Stimulated activated CD4-positive, alpha-beta T cell treated with anti-CD3 and anti-CD28 coated beads, Interleukin-2, amount 100 ng/mL, for 24 hours (primary cell): ENCODE measurements around the gene PPL.
"Not testable (repeated sequence)": the region's sequence is repeated elsewhere in the genome, so short reads cannot be mapped to it uniquely, and the experiment has no call there.

Experiments used
- DNase-seq, 2 donors: peaks; one replicate each; pipeline ENCODE4 v3.0.0-alpha.2; 2020

The PPL gene, protein sequence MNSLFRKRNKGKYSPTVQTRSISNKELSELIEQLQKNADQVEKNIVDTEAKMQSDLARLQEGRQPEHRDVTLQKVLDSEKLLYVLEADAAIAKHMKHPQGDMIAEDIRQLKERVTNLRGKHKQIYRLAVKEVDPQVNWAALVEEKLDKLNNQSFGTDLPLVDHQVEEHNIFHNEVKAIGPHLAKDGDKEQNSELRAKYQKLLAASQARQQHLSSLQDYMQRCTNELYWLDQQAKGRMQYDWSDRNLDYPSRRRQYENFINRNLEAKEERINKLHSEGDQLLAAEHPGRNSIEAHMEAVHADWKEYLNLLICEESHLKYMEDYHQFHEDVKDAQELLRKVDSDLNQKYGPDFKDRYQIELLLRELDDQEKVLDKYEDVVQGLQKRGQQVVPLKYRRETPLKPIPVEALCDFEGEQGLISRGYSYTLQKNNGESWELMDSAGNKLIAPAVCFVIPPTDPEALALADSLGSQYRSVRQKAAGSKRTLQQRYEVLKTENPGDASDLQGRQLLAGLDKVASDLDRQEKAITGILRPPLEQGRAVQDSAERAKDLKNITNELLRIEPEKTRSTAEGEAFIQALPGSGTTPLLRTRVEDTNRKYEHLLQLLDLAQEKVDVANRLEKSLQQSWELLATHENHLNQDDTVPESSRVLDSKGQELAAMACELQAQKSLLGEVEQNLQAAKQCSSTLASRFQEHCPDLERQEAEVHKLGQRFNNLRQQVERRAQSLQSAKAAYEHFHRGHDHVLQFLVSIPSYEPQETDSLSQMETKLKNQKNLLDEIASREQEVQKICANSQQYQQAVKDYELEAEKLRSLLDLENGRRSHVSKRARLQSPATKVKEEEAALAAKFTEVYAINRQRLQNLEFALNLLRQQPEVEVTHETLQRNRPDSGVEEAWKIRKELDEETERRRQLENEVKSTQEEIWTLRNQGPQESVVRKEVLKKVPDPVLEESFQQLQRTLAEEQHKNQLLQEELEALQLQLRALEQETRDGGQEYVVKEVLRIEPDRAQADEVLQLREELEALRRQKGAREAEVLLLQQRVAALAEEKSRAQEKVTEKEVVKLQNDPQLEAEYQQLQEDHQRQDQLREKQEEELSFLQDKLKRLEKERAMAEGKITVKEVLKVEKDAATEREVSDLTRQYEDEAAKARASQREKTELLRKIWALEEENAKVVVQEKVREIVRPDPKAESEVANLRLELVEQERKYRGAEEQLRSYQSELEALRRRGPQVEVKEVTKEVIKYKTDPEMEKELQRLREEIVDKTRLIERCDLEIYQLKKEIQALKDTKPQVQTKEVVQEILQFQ (N-terminal part only)

DNA sequence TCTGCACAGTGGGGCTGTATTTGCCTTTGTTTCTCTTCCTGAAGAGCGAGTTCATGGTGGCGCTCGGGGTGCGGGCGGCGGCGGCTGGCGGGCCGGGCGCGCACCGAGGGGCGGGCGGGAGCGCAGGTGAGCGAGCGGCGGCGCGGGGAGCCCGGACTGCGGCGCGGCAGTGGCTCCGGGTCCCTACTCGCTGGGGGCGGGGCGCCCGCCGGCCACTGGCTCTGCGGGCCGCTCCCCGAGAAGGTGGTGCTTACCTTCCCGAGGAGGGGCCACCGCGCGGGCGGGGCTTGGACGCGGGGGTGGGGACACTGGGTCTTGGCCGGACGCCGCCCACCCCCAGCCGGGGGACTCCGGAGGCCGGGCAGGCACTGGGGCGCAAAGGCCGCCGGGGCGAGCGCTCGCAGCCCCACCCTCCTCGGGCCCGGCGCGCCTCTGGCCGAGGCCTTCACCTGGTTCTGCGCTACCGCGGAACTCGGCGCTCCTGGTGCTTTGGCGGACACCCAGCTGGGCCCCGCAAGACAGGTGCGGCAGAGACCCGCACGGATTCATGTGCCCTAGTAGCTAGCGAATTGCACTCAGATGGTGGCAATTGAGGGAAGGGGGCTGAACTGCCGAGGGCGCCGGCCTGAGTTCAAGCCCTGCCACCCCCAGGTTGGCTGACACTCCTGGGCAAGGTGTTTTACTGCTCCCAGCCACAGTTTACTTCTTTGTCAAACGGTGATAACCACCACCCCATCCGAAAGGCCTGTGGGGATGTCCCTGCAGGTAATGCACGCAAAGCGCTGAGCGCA is at the start of gene PPL:
Gene PPL (minus strand): TSS at position 158 of the 791 bp plus-strand sequence. CDS start 103 bp downstream, at position 55.
- peak in 1 of 2 donors; percentile 34 for DNase-seq

DNA sequence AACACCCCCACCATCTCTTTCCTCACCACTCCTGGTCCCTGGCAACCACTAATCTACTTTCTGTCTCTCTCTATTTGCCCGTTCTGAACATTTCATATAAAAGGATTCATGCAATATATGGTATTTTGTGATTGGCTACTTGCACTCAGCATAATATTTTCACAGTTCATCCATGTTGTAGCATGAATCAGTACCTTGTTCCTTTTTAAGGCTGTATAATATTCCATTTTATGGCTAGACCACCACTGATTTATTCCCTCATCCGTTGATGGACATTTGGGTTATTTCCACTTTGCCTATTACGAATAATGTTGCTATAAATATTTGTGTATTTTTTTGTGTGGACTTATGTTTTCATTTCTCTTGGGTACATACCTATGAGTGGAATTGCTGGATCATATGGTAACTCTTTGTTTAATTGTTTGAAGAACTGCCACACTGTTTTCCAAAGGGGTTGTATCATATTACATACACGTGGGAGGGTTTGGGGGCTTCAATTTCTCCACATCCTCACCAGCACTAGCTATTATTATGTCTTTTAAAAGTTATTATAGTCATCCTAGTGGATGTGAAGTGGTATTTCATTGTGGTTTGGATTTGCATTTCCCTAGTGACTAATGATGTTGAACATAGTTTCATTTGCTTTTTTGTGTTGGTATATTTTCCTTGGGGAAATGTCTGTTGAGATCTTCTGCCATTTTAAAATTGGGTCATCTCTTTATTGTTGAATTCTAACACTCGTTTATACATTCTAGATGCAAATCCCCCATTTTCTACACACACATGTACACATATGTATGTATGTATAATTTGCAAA is 47.4 kb upstream of the PPL start:
- no peak for DNase-seq

DNA sequence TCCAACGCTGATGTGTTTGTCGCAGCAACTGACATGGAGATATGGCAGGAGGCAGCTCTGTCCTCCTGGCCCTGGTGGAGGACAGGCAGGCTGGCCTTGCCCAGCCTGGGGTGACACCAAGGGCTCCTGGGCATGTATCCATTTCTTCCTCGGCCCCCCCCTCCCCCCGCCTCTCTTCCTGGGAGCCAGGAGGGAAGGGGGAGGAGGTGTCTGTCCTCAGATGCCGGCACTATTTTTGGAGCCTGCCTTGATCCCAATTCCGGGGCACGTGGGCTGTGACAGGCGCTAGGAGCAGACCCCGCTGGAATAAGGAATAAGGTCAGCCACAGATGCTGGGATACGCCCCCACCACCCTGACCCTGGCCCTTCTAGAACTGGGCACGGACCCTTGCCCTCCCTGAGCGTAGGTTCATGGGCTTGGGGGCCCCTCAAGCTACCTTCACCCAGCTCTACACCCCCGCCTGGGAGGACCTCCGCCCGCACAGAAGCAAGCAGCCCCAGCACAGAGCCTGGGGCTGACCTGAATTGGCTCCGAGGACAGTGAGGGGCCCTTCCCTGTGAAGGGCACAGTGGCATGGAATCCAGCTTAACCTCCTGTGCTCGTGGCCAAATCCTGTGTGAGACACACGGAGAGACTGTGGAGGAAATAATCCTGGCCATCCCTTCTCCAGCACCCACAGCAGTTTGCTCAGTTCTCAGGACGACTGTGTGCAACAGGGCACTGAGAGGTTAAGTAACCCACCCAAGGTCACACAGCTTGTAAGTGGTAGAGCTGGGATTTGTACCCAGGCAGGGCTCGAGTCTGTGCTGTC is 45.3 kb upstream of the PPL start:
- no peak for DNase-seq

DNA sequence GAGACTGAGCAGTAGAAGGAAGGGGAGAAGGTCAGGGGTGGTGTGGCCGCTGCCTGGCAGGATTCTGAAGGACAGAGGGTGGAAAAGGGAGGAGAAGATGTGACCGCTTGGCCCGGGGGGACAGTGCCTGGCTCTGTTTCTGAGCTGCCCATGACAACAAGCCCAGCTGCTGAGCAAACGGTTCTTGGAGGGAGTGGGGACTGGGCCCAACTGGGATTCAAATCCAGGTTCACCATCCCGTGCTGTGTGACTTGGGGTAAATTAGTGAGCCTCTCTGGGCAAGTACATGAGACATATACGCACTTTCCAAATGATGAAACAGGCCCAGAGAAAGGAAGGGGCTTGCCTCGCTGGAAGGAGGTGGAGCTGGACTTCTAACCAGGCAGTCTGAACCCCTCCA is 44.5 kb upstream of the PPL start:
- DNase-seq: no peak

DNA sequence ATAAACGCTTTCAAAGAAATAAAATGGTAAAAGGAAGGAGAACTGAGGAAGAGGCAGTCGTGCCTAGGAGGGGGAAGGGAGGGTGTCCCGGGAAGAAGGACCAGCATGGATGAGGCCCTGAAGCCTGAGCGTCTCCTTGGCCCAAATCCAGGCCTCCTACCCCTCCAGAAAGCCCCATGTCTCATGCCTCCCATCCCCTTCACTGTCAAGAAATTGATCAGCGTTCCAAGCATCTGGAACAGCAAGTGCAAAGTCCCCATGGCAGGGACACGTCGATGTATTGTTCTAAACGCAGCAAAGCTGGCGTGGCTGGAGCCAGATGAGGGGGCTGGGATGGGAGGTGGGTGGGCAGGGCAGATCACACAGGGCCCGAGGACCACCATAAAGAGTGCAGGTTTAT is 43.7 kb upstream of the PPL start:
- no peak for DNase-seq

DNA sequence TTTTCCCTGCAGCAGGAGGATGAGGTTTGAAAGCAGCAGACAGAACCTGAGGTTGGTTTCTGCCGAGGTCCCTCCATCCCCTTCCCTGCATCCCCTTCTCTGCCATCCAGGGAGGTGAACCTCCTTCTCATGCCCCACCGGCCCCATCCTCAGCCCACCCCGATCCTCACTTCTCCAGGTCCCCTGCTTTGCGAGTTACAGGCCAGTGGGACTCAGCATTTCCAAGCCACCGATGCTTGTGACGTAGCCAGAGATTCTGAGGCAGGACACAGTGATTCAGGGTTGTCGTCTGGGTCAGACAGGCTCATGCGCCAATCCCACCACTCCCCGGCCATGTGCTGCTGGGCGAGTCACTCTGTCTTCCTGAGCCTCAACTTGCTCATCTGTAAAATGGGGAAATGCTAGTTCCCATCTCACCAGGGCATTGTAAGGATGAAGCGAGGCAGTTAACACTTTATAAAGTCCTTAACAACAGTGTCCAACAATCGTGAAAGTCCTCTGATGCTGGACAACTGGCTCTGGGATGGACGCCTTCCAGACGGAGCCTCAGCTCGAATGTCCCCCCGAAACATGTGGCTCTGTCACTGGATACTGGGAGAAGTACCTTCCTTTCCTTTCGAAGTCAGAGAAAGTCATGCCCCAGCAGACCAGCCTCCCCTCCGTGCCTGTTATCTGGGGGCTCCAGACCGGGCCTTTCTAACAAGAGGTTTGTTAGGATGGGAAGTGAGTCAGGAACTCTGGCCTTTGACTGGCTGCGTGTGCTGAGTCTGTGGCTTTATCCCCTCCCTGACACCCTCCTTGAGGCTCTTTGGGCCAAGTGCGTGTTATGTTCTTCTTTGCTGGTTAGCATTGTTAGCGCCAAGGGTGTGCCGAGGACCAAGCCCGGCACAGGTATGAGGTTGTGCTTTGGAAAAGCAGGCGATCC is 43.0 kb upstream of the PPL start:
- DNase-seq: no peak

DNA sequence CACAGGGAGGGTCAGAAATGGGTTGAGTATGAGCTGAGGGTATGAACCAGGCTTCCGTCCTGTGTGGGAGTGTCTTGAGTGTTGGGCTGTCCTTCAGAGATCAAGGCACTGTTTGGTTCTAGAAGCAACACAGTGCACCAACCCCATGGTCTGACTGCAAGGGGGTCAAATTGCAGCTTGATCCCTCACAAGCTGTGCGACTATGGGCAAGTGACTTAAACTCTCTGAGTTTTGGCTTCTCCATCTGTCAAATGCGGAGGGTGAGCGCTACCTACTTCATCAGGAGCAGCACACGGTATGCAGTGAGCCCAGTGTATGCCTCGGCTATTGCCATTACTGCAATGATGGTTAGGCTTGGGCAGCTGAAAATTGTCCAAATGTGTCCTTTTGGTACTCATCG is 42.2 kb upstream of the PPL start:
- DNase-seq: no peak

DNA sequence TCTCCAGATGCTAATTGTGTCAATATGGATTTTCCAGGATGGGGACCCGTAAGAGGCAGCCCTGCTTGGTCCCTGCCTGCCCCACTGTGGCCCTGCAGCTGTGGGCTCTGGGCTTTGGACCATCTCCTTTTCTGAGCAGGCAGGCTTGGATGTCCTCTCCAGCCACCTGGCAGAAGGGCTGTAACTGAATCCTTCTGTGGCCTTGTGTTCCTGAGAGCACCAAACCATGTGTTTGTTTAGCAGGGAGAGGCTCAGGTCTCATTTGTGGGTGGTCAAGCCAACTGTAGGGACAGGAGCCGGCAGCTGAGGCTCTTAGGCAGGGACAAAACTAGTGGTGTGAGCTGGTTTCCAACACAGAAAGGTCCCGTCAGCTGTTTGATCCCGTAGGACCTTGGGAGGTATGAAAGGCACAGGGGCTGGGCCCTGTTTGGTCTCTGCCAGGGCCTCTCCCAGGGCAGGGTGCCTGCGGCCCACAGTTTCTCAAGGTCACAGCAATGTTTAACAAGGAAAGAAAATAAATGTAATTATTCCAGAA is 39.7 kb upstream of the PPL start:
- DNase-seq: no peak

DNA sequence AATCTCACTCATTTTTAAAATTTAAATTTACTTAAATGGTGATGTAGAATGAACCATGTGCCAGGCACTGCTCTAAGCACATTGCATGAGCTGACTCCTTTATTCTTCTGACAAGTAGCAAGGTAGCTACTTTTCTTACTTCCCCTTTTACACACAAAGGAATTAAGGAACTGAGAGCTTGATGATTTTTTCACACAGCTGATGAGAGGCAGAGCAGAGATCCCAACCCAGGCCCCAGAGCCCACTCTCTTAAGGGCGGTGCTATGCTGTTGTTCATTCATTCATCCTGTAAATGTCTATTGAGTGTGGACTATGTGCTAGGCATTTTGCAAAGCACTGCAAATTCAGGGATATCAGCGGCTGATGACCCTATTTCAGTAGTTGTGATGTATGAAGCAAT is 39.1 kb upstream of the PPL start:
- DNase-seq: no peak

DNA sequence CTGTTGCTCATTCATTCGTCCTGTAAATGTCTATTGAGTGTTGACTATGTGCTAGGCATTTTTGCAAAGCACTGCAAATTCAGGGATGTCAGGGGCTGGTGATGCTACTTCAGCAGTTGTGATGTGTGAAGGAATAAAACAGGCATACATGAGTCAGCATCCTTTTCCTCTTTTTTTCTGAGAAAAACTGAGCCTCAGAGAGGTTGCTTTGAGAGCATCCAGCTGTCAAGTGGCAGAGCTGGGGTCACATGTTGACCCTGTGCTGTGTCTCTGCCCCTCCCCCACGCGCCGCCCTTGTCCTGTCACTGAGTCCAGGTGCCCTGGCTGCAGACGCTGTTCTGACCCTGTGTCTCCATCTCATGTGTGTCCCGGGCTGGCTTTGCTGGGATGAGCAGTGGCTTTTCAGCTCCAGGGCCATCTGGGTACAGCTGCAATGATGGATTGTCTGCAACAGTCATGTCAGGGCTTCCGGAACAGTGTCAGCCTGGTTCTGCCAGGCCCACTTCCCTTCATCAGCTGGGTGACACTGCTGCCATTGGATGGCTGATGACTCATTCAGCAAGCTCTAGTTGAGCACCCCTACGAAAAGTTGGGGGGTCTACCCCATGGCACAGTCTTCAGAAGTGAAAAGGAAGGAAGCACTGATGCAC is 36.1 kb upstream of the PPL start:
- DNase-seq: no peak

DNA sequence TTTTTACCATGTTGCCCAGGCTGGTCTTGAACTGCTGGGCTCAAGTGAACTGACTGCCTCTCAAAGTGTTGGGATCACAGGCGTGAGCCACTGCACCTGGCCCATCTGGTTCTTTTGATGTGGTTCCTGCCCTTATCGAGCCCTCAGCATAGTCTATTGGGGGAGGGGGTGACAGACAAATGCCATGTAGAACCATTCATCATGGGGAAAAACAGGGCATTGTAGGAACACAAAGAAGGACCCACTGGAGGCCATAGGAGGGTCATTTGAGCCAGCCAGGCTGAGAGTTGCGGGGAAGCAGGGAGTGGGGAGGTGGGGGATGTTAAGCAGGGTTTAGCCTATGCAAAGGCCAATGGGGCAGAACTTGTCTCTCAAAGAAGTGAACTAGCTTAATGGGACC is 33.1 kb upstream of the PPL start:
- DNase-seq: no peak

DNA sequence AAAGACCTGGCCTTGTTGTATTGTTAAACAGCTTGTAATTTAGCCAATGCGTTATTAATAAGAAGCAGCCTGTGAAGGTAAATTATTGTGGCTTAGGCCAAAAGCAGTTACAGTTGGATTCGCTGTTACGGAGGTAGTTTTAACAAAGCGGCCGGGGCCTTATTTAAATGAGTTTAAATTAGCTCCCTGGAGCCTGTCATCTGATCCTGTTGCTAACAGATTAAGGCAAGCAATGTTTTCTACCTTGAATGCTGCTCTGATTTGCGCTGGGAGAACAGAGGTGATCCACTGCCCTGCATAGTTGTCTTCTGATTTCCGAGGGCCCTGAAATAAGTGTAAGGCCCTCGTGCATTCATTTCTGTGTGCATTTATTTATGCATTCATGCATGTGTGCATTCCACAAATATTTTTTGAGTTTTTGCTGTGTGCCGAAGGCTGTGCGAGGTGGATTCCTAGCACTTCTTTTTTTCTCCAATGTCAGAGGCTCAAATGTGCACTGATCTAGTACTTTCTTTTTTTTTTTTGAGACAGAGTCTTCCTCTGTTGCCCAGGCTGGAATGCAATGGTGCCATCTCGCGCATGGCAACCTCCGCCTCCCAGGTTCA is 32.0 kb upstream of the PPL start:
- DNase-seq: no peak

DNA sequence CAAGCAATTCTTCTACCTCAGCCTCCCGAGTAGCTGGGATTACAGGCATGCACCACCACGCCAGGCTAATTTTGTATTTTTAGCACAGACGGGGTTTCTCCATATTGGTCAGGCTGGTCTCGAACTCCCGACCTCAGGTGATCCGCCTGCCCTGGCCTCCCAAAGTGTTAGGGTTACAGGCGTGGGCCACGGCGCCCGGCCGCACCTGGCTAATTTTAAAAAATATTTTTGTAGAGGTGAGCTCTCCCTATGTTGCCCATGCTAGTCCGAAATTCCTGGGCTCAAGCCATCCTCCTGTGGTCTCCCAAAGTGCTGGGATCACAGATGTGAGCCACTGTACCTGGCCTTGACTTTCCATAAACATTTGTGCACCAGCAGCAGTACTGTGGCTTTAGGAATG is 31.3 kb upstream of the PPL start:
- DNase-seq: not testable (repeated sequence)

DNA sequence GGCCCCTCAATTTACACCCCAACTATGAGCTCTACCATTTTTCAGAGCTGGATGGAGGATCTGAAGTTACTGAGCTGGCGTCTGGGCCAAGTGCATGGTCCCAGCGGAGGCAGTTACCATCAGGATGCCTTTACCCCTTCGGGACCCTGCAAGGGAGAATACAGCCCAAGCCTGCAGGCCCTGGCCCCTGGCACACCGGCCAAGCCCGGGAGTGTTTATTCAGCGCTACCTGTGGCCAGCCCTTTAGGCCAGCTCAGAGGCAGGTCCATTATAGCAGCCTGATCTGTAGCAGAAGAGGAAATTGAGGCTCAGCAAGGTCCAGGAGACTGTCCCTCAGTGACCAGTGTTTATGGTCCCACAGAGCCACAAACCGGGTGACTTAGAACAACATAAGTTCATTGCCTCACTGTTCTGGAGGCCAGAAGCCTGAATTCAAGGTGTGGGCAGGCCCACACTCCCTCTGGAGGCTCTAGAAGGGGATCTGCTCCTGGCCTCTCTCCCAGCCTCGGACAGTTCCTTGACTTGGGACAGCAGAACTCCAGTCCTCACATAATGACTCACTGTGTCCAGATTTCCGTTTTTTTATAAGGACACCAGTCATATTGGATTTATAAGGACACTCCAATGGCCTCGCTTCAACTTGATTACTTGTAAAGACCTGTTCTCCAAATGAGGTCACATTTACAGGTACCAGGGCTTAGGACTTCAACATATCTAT is 29.9 kb upstream of the PPL start:
- no peak for DNase-seq

DNA sequence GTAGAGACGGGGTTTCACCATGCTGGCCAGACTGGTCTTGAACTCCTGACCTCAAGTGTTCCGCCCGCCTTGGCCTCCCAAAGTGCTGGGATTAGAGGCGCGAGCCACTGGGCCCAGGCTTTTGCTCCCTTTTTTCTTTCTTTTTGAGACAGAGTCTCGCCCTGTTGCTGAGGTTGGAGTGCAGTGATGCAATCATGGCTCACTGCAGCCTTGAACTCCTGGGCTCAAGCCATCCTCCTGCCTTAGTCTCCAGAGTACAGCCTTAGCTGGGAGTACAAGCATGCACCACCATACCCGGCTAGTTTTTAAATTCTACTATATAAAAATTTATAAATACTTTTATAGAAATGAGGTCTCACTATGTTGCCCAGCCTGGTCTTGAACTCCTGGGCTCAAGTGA is 26.6 kb upstream of the PPL start:
- not testable (repeated sequence) for DNase-seq

DNA sequence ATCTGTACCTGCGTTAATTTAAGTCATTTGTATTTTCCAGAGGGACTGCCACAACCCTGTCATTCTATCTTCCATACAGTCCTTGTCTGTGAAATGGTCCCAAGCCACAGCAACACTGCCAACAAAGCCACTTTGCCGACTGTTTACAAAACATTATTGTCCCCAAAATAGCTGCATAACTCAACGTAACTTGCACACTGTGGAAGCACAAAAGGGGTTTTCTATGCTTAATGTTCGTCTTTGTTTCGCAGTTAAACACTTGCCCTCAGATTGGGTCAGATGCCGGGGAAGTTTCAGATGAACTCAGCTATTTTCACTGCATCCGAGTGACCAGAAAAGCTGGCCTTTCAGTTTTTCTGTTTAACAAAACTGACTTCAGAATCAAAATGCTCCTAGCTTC is 25.8 kb upstream of the PPL start:
- no peak for DNase-seq

DNA sequence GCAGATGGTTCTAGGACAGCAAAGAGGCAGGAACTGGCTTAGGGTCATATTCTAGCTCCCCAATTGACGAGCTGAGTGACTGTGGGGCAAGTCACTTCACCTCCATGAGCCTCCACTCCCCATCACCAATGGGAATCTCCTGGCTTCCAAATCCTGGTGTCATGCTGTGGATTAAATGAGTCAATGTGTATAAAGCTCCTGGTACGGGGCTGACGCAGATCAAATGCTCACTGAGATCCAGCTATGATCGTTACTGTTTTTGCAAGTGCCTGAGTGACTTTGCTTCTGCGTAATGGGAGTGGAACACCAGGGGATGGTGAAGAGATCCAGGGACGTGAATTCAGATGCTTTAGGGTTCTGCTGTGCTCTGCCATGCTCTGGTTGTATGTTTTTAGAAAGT is 23.6 kb upstream of the PPL start:
- DNase-seq: no peak
